ENCODE measurements around the gene GJB2. TPM values are rescaled to one million over a fixed set of nuclear protein-coding genes. Genes with fewer than 3 reads are reported as not detected.

GJB2 gene
- total RNA-seq, 1 donor from 2014 or later: 0.77 TPM

- ATAC-seq: no peak
- peaks cover 13% of the 10 kb centered on the region for H3K4me1 ChIP-seq
- no peak for TF ChIP-seq CTCF (IDR thresholded peaks at IDR 0.05)
- H3K9me3 ChIP-seq: no peaks in the 10 kb centered on the region
- H3K27me3 ChIP-seq (ENCODE audit: low read depth): peaks cover 21% of the 10 kb centered on the region
- intact Hi-C loops (cut with DNase I): no loop called here
- no peak overlapping the region for H3K27ac ChIP-seq
- no peak for DNase-seq
- H3K36me3 ChIP-seq: no peaks in the 10 kb centered on the region
- H3K4me3 ChIP-seq: no peak overlapping the region
Measured at GRCh38 chr13:20173116-20173746, 19.5 kb downstream of the GJB2 start.

DNA sequence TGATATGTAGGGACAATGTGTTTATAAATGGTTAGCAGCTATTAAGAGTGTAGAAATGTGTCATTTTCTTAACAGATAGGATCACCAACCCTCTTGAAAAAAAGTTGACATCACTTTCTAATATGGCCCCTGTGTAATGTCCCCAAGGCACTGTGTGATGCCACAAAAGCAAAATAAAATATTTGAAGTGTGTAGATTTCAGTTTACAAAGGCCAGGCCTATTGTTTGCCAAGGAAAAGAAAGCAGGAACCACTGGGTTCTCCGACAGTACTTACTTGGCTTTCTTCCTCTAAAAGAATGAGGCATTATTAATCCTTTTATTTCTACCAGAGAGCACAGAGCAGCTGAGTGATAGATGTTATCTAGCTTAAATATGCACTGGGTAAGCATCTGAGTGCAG lies 21.4 kb downstream of the GJB2 start:
- ATAC-seq: no peak
- Histone ChIP-seq H3K27me3 (ENCODE audit: low read depth) (peaks cover 14% of the 10 kb centered on the region), H3K27ac (no peak overlapping the region), H3K36me3 (no peaks in the 10 kb centered on the region), H3K9me3 (no peaks in the 10 kb centered on the region), H3K4me3 (no peak overlapping the region), H3K4me1 (peaks cover 13% of the 10 kb centered on the region)
- DNase-seq: no peak
- TF ChIP-seq CTCF (IDR thresholded peaks at IDR 0.05): no peak
- intact Hi-C loops (cut with DNase I): no loop called here

GRCh38 chr13:20170921-20171320 lies 21.8 kb downstream of the GJB2 start:
- no peak for ATAC-seq
- TF ChIP-seq CTCF (IDR thresholded peaks at IDR 0.05): no peak
- no peak for DNase-seq
- intact Hi-C loops (cut with DNase I): no loop called here
- no peaks in the 10 kb centered on the region for H3K36me3 ChIP-seq
- peaks cover 18% of the 10 kb centered on the region for H3K27me3 ChIP-seq (ENCODE audit: low read depth)
- peaks cover 13% of the 10 kb centered on the region for H3K4me1 ChIP-seq
- H3K9me3 ChIP-seq: no peaks in the 10 kb centered on the region
- no peak overlapping the region for H3K27ac ChIP-seq
- no peak overlapping the region for H3K4me3 ChIP-seq

GRCh38 chr13:20168396-20168795 lies 24.3 kb downstream of the GJB2 start:
- TF ChIP-seq CTCF (IDR thresholded peaks at IDR 0.05): no peak
- Histone ChIP-seq H3K36me3 (no peaks in the 10 kb centered on the region), H3K27me3 (ENCODE audit: low read depth) (peaks cover 30% of the 10 kb centered on the region), H3K9me3 (no peaks in the 10 kb centered on the region), H3K4me1 (peaks cover 4% of the 10 kb centered on the region), H3K27ac (no peak overlapping the region), H3K4me3 (no peak overlapping the region)
- DNase-seq: no peak
- intact Hi-C loops (cut with DNase I): no loop called here
- ATAC-seq: no peak

DNA sequence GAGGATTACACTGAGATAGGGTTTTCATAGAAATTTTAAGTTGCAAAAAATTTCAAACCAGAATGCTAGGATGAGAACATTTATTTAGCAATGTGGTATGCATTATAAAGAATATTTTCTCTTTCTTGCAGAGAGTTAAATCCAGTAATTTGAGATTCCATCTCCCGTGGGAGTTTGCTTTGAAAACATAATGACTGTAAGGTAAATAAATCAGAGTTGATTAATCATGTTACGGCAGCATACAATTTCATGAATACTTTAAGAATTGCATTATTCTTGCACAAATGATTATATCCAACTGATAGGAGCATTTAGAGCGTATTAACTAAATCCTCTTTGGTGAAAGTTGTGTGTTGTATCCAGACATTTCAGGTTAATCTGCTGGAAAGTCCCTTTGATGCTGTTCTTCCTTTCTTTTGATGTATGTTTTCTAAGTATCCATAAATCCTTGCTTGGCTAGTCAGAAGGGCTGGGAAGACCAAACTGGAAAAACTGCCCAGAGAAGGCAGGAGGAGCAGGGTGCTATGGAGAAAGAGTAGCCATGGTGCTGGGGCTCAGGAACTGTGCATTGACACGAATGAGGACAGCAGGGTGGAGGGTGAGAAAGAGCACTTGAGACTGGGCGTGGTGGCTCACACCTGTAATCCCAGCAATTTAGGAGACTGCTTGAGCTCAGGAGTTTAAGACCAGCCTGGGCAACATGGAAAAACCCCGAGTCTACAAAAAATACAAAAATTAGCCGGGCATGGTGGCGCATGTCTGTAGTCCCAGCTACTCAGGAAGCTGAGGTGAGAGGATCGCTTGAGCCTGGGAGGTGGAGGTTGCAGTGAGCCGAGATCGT lies 27.1 kb downstream of the GJB2 start:
- Histone ChIP-seq H3K4me1 (peaks cover 15% of the 10 kb centered on the region), H3K36me3 (no peaks in the 10 kb centered on the region), H3K27me3 (ENCODE audit: low read depth) (peaks cover 50% of the 10 kb centered on the region), H3K4me3 (no peak overlapping the region), H3K27ac (no peak overlapping the region), H3K9me3 (no peaks in the 10 kb centered on the region)
- ATAC-seq (no peak), DNase-seq (no peak)
- intact Hi-C loops (cut with DNase I): no loop called here
- no peak for TF ChIP-seq CTCF (IDR thresholded peaks at IDR 0.05)
